OCI-LY1 (cell line): Measurements from ENCODE around the gene WDPCP.

Experiments
- H2AFZ ChIP-seq: fragments of 200-600 bp; sonication (generic), shearing (Covaris generic); 2 replicates; pipeline ENCODE4 v1.6.0; 2014; ENCODE audit warnings: antibody characterized with exemption, mild to moderate bottlenecking, low read length
- H3F3A ChIP-seq: fragments of 200-600 bp; sonication (generic), shearing (Covaris generic); 2 replicates; pipeline ENCODE4 v1.6.0; 2014; ENCODE audit warnings: mild to moderate bottlenecking, antibody characterized with exemption, low read length, moderate library complexity; ENCODE audit not compliant: insufficient read depth
- H3K27ac ChIP-seq: fragments of 200-600 bp; sonication (generic); 2 replicates; pipeline ENCODE4 v1.5.1; 2014; ENCODE audit warnings: low read length, mixed run types, mild to moderate bottlenecking, low read depth; ENCODE audit not compliant: poor library complexity, severe bottlenecking
- H3K27me3 ChIP-seq: fragments of 200-600 bp; sonication (generic); 2 replicates; pipeline ENCODE4 v1.6.0; 2014; ENCODE audit warnings: antibody characterized with exemption, mild to moderate bottlenecking, low read length, moderate library complexity; ENCODE audit not compliant: insufficient read depth
- H3K36me3 ChIP-seq: fragments of 200-600 bp; sonication (generic); 2 replicates; pipeline ENCODE4 v1.6.1; 2014; ENCODE audit warnings: mild to moderate bottlenecking, antibody characterized with exemption, low read length, moderate library complexity, mixed read lengths; ENCODE audit not compliant: insufficient read depth
- H3K4me1 ChIP-seq: fragments of 200-600 bp; sonication (generic); 2 replicates; pipeline ENCODE4 v1.5.1; 2014; ENCODE audit warnings: mild to moderate bottlenecking, low read length, moderate library complexity; ENCODE audit not compliant: insufficient read depth, severe bottlenecking
- H3K4me2 ChIP-seq: fragments of 200-600 bp; sonication (generic), shearing (Covaris generic); 2 replicates; pipeline ENCODE4 v1.6.1; 2014; ENCODE audit warnings: low read length
- H3K4me3 ChIP-seq: fragments of 200-600 bp; sonication (generic); 2 replicates; pipeline ENCODE4 v1.5.1; 2014; ENCODE audit warnings: low read length, low read depth, mild to moderate bottlenecking, mixed read lengths; ENCODE audit not compliant: poor library complexity, severe bottlenecking
- H3K79me2 ChIP-seq: fragments of 200-600 bp; shearing (Covaris generic); 2 replicates; pipeline ENCODE4 v1.6.1; 2016; ENCODE audit warnings: mixed run types, low read length, mixed read lengths; ENCODE audit not compliant: insufficient read depth
- H3K9ac ChIP-seq: fragments of 200-600 bp; sonication (generic), shearing (Covaris generic); 2 replicates; pipeline ENCODE4 v1.6.1; 2014; ENCODE audit warnings: mild to moderate bottlenecking, low read length, mixed read lengths
- H3K9me2 ChIP-seq: fragments of 200-600 bp; sonication (generic), shearing (Covaris generic); 2 replicates; pipeline ENCODE4 v1.6.1; 2014; ENCODE audit warnings: low read depth, mild to moderate bottlenecking, low read length, mixed read lengths
- H3K9me3 ChIP-seq: fragments of 200-600 bp; shearing (Covaris generic); 2 replicates; pipeline ENCODE4 v1.6.1; 2014; ENCODE audit warnings: low read length, mixed read lengths
- H4K20me1 ChIP-seq: fragments of 200-600 bp; sonication (generic), shearing (Covaris generic); 2 replicates; pipeline ENCODE4 v1.6.0; 2016; ENCODE audit warnings: mild to moderate bottlenecking, low read length; ENCODE audit not compliant: insufficient read depth
- CTCF ChIP-seq: fragments of 200-600 bp; sonication (generic), shearing (Covaris generic); IDR thresholded peaks from 2 replicates; pipeline ENCODE4 v1.5.1; 2017; ENCODE audit warnings: mild to moderate bottlenecking, antibody characterized with exemption, low read length, moderate library complexity, mixed read lengths
- EZH2 ChIP-seq: fragments of 200-600 bp; sonication (generic), shearing (Covaris generic); IDR thresholded peaks from 2 replicates; pipeline ENCODE4 v1.8.0; 2017; ENCODE audit warnings: borderline replicate concordance, mixed run types, mild to moderate bottlenecking, antibody characterized with exemption, low read length, moderate library complexity, mixed read lengths

WDPCP gene

GRCh38 chr2:63538390-63538789 is 49.9 kb downstream of the WDPCP start:
- Histone ChIP-seq H4K20me1 (no peaks in the 10 kb centered on the region), H3K4me3 (no peak overlapping the region), H3K9me3 (no peaks in the 10 kb centered on the region), H3K27me3 (no peaks in the 10 kb centered on the region), H3K36me3 (no peaks in the 10 kb centered on the region), H3K27ac (no peak overlapping the region), H3K79me2 (0 out of 2 replicates have a peak, but pooled peaks cover 4% of the 10 kb centered on the region), H3F3A (no peaks in the 10 kb centered on the region), H3K9me2 (no peaks in the 10 kb centered on the region), H3K4me2 (no peak overlapping the region), H3K4me1 (no peaks in the 10 kb centered on the region), H3K9ac (no peak overlapping the region), H2AFZ (no peak overlapping the region)
- TF ChIP-seq CTCF (no peak), EZH2 (no peak)

DNA sequence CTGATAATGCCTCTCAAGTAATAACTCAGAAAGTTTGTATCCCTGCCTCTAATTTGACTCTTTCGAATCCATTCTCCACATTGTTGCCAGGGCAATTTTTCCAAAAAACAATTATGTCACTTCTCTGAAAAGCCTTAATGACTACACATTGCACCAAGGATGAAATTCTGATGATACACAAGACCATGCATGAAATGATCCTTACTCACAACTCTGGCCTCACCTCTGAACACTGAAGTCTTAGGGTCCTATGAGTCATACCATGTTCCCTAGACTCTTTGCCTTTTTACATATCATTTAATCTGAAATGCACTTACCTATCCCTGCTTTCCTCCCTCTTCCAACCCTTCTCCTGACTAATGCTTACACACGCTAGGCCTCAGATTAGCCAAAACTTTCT is 51.0 kb downstream of the WDPCP start:
- Histone ChIP-seq H3F3A (no peaks in the 10 kb centered on the region), H3K4me1 (no peaks in the 10 kb centered on the region), H3K79me2 (no peaks in the 10 kb centered on the region), H3K4me2 (no peak overlapping the region), H3K9me2 (no peaks in the 10 kb centered on the region), H2AFZ (no peak overlapping the region), H3K27me3 (no peaks in the 10 kb centered on the region), H4K20me1 (no peaks in the 10 kb centered on the region), H3K4me3 (no peak overlapping the region), H3K27ac (no peak overlapping the region), H3K9ac (no peak overlapping the region), H3K36me3 (no peaks in the 10 kb centered on the region), H3K9me3 (no peaks in the 10 kb centered on the region)
- TF ChIP-seq CTCF (no peak), EZH2 (no peak)

DNA sequence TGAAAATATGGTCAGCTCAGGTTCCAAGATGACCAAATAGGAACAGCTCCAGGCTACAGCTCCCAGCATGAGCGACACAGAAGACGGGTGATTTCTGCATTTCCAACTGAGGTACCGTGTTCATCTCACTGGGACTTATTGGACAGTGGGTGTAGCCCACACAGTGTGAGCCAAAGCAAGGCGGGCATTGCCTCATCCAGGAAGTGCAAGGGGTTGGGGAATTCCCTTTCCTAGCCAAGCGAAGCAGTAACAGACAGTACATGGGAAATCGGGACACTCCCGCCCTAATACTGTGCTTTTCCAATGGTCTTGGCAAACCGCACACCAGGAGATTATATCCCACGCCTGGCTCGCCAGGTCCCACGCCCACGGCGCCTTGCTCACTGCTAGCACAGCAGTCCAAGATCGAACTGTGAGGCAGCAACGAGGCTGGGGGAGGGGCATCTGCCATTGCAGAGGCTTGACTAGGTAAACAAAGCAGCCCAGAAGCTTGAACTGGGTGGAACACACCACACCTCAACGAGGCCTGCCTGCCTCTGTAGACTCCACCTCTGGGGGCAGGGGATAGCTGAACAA is 57.5 kb downstream of the WDPCP start:
- Histone ChIP-seq H3K9ac (no peak overlapping the region), H3K4me3 (no peak overlapping the region), H3K27ac (no peak overlapping the region), H3K36me3 (no peaks in the 10 kb centered on the region), H3K4me1 (no peaks in the 10 kb centered on the region), H2AFZ (no peak overlapping the region), H4K20me1 (no peaks in the 10 kb centered on the region), H3K9me3 (no peaks in the 10 kb centered on the region), H3K79me2 (no peaks in the 10 kb centered on the region), H3K9me2 (no peaks in the 10 kb centered on the region), H3K4me2 (no peak overlapping the region), H3F3A (no peaks in the 10 kb centered on the region), H3K27me3 (no peaks in the 10 kb centered on the region)
- TF ChIP-seq EZH2: no peak
- TF ChIP-seq CTCF: no peak
